ENCODE results near the gene PDE2A.

DNA sequence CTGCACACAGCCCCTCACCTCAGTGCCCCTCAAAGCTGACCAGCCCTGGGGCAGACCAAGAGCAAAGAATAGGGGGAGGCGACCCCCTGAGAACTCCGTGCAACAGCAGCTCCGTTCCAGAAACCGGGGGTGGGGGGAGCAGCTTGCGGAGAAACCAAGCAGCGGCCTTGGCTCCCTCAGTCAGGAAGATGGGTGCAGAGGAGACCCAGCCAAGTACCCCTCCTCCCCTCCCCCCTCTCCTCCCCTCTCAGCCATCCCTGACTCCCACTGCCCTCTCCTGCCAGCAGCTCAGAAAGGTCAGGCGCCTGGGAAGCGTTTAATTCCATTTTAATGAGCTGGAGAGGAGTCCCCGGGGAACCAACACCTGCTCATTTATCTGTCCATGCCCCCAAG lies 78.9 kb downstream of the PDE2A start:
- TF ChIP-seq RFX5 (IDR thresholded peaks at IDR 0.05; ENCODE audit: low read depth, low read length): no peak
- TF ChIP-seq, protein P1, sequence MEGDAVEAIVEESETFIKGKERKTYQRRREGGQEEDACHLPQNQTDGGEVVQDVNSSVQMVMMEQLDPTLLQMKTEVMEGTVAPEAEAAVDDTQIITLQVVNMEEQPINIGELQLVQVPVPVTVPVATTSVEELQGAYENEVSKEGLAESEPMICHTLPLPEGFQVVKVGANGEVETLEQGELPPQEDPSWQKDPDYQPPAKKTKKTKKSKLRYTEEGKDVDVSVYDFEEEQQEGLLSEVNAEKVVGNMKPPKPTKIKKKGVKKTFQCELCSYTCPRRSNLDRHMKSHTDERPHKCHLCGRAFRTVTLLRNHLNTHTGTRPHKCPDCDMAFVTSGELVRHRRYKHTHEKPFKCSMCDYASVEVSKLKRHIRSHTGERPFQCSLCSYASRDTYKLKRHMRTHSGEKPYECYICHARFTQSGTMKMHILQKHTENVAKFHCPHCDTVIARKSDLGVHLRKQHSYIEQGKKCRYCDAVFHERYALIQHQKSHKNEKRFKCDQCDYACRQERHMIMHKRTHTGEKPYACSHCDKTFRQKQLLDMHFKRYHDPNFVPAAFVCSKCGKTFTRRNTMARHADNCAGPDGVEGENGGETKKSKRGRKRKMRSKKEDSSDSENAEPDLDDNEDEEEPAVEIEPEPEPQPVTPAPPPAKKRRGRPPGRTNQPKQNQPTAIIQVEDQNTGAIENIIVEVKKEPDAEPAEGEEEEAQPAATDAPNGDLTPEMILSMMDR (conservative IDR thresholded peaks at IDR 0.05; ENCODE audit: low read depth, low read length): no peak
- no peak for TF ChIP-seq SMC3 (IDR thresholded peaks at IDR 0.05; ENCODE audit: low read depth, low read length)
- TF ChIP-seq NFE2L2 (IDR thresholded peaks at IDR 0.05; ENCODE audit: low read depth, low read length): no peak
- TF ChIP-seq POLR2A (IDR thresholded peaks at IDR 0.05; ENCODE audit: low read depth, low read length): no peak
- TF ChIP-seq RCOR1 (IDR thresholded peaks at IDR 0.05; ENCODE audit: insufficient replicate concordance, low read length): no peak
- TF ChIP-seq FOS (IDR thresholded peaks at IDR 0.05; ENCODE audit: low read depth, low read length): no peak
- TF ChIP-seq MXI1 (IDR thresholded peaks at IDR 0.05; ENCODE audit: borderline replicate concordance, low read depth, low read length): no peak
- no peak for TF ChIP-seq CEBPB (IDR thresholded peaks at IDR 0.05; ENCODE audit: low read depth, low read length)

Data from IMR-90 (cell line).